AG10803 (cell line): ENCODE results near the gene RASAL2.
"Not testable (repeated sequence)": the region's sequence is repeated elsewhere in the genome, so short reads cannot be mapped to it uniquely, and the experiment has no call there.

Experiments
- DNase-seq: peaks from one replicate; pipeline ENCODE4 v3.0.0; 2010; ENCODE audit warnings: low read depth
- H3K4me3 ChIP-seq: 2 replicates; pipeline ENCODE4 v1.5.1; 2011; ENCODE audit warnings: mild to moderate bottlenecking, low read length, control low read depth
- CTCF ChIP-seq: conservative IDR thresholded peaks from 2 replicates; pipeline ENCODE4 v1.5.1; 2011; ENCODE audit warnings: mild to moderate bottlenecking, low read length, control low read depth, inconsistent platforms

Gene RASAL2

GRCh38 chr1:178118524-178118923 lies 24.6 kb downstream of the RASAL2 start:
- no peak for DNase-seq
- H3K4me3 ChIP-seq, result no peak overlapping the region
- no peak for TF ChIP-seq CTCF

- TF ChIP-seq CTCF, result no peak
- no peak for DNase-seq
These were observed 25.7 kb downstream of the RASAL2 start for GRCh38 chr1:178119628-178120027.

GRCh38 chr1:178120088-178120487 lies 26.2 kb downstream of the RASAL2 start:
- TF ChIP-seq CTCF, result no peak
- no peak for DNase-seq

More at GRCh38 chr1:178119628-178120027, 25.7 kb downstream of the RASAL2 start:
- H3K4me3 ChIP-seq, result no peak overlapping the region

GRCh38 chr1:178120520-178121052 lies 26.7 kb downstream of the RASAL2 start:
- not testable (repeated sequence) for H3K4me3 ChIP-seq, DNase-seq

More at GRCh38 chr1:178120088-178120487, 26.2 kb downstream of the RASAL2 start:
- no peak overlapping the region for H3K4me3 ChIP-seq

- H3K4me3 ChIP-seq, result no peak overlapping the region
- no peak for TF ChIP-seq CTCF
- no peak for DNase-seq
These were observed 28.0 kb downstream of the RASAL2 start for GRCh38 chr1:178121883-178122282.

GRCh38 chr1:178122283-178122682 lies 28.4 kb downstream of the RASAL2 start:
- no peak overlapping the region for H3K4me3 ChIP-seq
- peak; percentile 13 for DNase-seq
- TF ChIP-seq CTCF, result no peak

GRCh38 chr1:178124115-178124514 lies 30.2 kb downstream of the RASAL2 start:
- no peak for DNase-seq
- no peak overlapping the region for H3K4me3 ChIP-seq
- no peak for TF ChIP-seq CTCF

GRCh38 chr1:178126261-178126660 lies 32.4 kb downstream of the RASAL2 start:
- H3K4me3 ChIP-seq, result no peak overlapping the region
- TF ChIP-seq CTCF, result no peak
- no peak for DNase-seq
